Astrocyte (in vitro differentiated cells and primary cell): ENCODE results near the gene CDHR2. TPM values are rescaled to one million over a fixed set of nuclear protein-coding genes. Genes with fewer than 3 reads are reported as not detected.

Experiments used
- DNase-seq: peaks from one replicate; pipeline ENCODE4 v3.0.0-alpha.2; 2010; ENCODE audit warnings: low read depth
- FAIRE-seq: peaks from 2 replicates; lab custom pipeline; 2011; peaks lifted over from hg19 to GRCh38; lab: Jason Lieb, UNC
- H2AFZ ChIP-seq: 2 replicates; pipeline ENCODE4 v1.6.0; 2012; ENCODE audit warnings: low read depth, low read length, inconsistent platforms
- H3K27ac ChIP-seq: 2 replicates; pipeline ENCODE4 v1.5.1; 2011; ENCODE audit warnings: low read depth, low read length, inconsistent platforms
- H3K27me3 ChIP-seq: 2 replicates; pipeline ENCODE4 v1.6.0; 2011; ENCODE audit warnings: low read length, inconsistent platforms; ENCODE audit not compliant: insufficient read depth
- H3K36me3 ChIP-seq: 2 replicates; pipeline ENCODE4 v1.5.1; 2011; ENCODE audit warnings: low read length, inconsistent platforms; ENCODE audit not compliant: insufficient read depth
- H3K4me1 ChIP-seq: 2 replicates; pipeline ENCODE4 v1.5.1; 2011; ENCODE audit warnings: low read length, inconsistent platforms; ENCODE audit not compliant: insufficient read depth
- H3K4me2 ChIP-seq: 2 replicates; pipeline ENCODE4 v1.6.0; 2012; ENCODE audit warnings: low read length, inconsistent platforms
- H3K4me3 ChIP-seq: 2 replicates; pipeline ENCODE4 v1.5.1; 2011; ENCODE audit warnings: low read depth, mild to moderate bottlenecking, low read length, inconsistent platforms; ENCODE audit not compliant: insufficient read depth
- H3K79me2 ChIP-seq: 2 replicates; pipeline ENCODE4 v1.6.0; 2012; ENCODE audit warnings: mild to moderate bottlenecking, low read length, inconsistent platforms; ENCODE audit not compliant: insufficient read depth
- H3K9ac ChIP-seq: 2 replicates; pipeline ENCODE4 v1.6.0; 2012; ENCODE audit warnings: mild to moderate bottlenecking, low read length, inconsistent platforms
- H3K9me3 ChIP-seq: 2 replicates; pipeline ENCODE4 v1.5.1; 2012; ENCODE audit warnings: low read depth, mild to moderate bottlenecking, low read length, inconsistent platforms; ENCODE audit not compliant: insufficient read depth
- H4K20me1 ChIP-seq: 2 replicates; pipeline ENCODE4 v1.6.0; 2012; ENCODE audit warnings: low read length, inconsistent platforms; ENCODE audit not compliant: insufficient read depth
- H3K27ac Mint-ChIP-seq: one replicate; pipeline ENCODE4 v1.8.0; 2021; ENCODE audit warnings: mild to moderate bottlenecking, mixed read lengths; ENCODE audit not compliant: unreplicated experiment
- H3K27me3 Mint-ChIP-seq: one replicate; pipeline ENCODE4 v1.8.0; 2021; ENCODE audit warnings: low read depth, mixed read lengths; ENCODE audit not compliant: unreplicated experiment
- H3K36me3 Mint-ChIP-seq: one replicate; pipeline ENCODE4 v1.8.0; 2021; ENCODE audit warnings: low read depth, mixed read lengths; ENCODE audit not compliant: unreplicated experiment
- H3K4me1 Mint-ChIP-seq: one replicate; pipeline ENCODE4 v1.8.0; 2021; ENCODE audit warnings: low read depth, mixed read lengths; ENCODE audit not compliant: unreplicated experiment
- H3K4me3 Mint-ChIP-seq: one replicate; pipeline ENCODE4 v1.8.0; 2021; ENCODE audit warnings: mild to moderate bottlenecking, moderate library complexity, mixed read lengths; ENCODE audit not compliant: unreplicated experiment
- H3K9me3 Mint-ChIP-seq: one replicate; pipeline ENCODE4 v1.8.0; 2021; ENCODE audit warnings: mild to moderate bottlenecking, mixed read lengths; ENCODE audit not compliant: unreplicated experiment
- CTCF ChIP-seq: IDR thresholded peaks from 2 replicates; pipeline ENCODE4 v1.5.1; 2011; ENCODE audit warnings: low read depth, mild to moderate bottlenecking, inconsistent platforms, low read length, moderate library complexity; ENCODE audit not compliant: insufficient read depth
- EZH2 ChIP-seq: IDR thresholded peaks from 2 replicates; pipeline ENCODE4 v1.6.1; 2012; ENCODE audit warnings: mild to moderate bottlenecking, low read length, inconsistent platforms; ENCODE audit not compliant: insufficient read depth
- total RNA-seq: library from RNA; stranded (reverse); gene quantifications from 2 replicates; pipeline ENCODE4 v1.2.1, GENCODE V29; 2021

CDHR2 gene
- total RNA-seq, 1 donor from 2014 or later, result 0.43 TPM

GRCh38 chr5:176537554-176538229, 11.4 kb upstream of the CDHR2 start:
- H2AFZ ChIP-seq, result peak overlapping the region; percentile 90
- H3K4me1 Mint-ChIP-seq, result peaks cover 34% of the 10 kb centered on the region

GRCh38 chr5:176538230-176538988, 10.7 kb upstream of the CDHR2 start:
- DNase-seq, result no peak
- no peak for FAIRE-seq
- H3K9ac ChIP-seq, result peak overlapping the region; percentile 44

More at GRCh38 chr5:176537554-176538229, 11.4 kb upstream of the CDHR2 start:
- peak overlapping the region; percentile 90 for H3K27ac ChIP-seq
- H3K4me1 ChIP-seq, result peaks cover 41% of the 10 kb centered on the region
- peak overlapping the region; percentile 91 for H3K9ac ChIP-seq
- H3K36me3 ChIP-seq, result no peaks in the 10 kb centered on the region
- Mint-ChIP-seq H3K4me3 (peak overlapping the region; percentile 96), H3K27ac (peak overlapping the region; percentile 98), H3K27me3 (no peaks in the 10 kb centered on the region), H3K36me3 (peaks cover 5% of the 10 kb centered on the region), H3K9me3 (no peaks in the 10 kb centered on the region)
- H3K27me3 ChIP-seq, result no peaks in the 10 kb centered on the region
- peak overlapping the region; percentile 91 for H3K4me2 ChIP-seq
- H3K79me2 ChIP-seq, result peaks cover 38% of the 10 kb centered on the region
- H3K9me3 ChIP-seq, result no peaks in the 10 kb centered on the region
- TF ChIP-seq CTCF, result no peak
- no peak for TF ChIP-seq EZH2
- peak overlapping the region; percentile 88 for H3K4me3 ChIP-seq
- peaks cover 35% of the 10 kb centered on the region for H4K20me1 ChIP-seq
- no peak for FAIRE-seq
- peak; percentile 99 for DNase-seq

More at GRCh38 chr5:176538230-176538988, 10.7 kb upstream of the CDHR2 start:
- Histone ChIP-seq H3K27me3 (no peaks in the 10 kb centered on the region), H4K20me1 (peaks cover 28% of the 10 kb centered on the region), H3K79me2 (peaks cover 31% of the 10 kb centered on the region), H3K4me1 (peaks cover 41% of the 10 kb centered on the region), H3K36me3 (no peaks in the 10 kb centered on the region), H3K9me3 (no peaks in the 10 kb centered on the region), H3K4me3 (peak overlapping the region; percentile 88), H2AFZ (peak overlapping the region; percentile 75), H3K4me2 (peak overlapping the region; percentile 91), H3K27ac (peak overlapping the region; percentile 36)
- Mint-ChIP-seq H3K4me3 (peak overlapping the region; percentile 96), H3K27ac (peak overlapping the region; percentile 98), H3K9me3 (no peaks in the 10 kb centered on the region), H3K27me3 (no peaks in the 10 kb centered on the region), H3K4me1 (peaks cover 31% of the 10 kb centered on the region), H3K36me3 (peaks cover 5% of the 10 kb centered on the region)
- TF ChIP-seq EZH2 (no peak), CTCF (no peak)
